ENCODE data around the gene PGBD2.
"Not testable (repeated sequence)": the region's sequence is repeated elsewhere in the genome, so short reads cannot be mapped to it uniquely, and the experiment has no call there.

Gene PGBD2

GRCh38 chr1:248925859-248926258 is 19.8 kb downstream of the PGBD2 start:
- DNase-seq (ENCODE audit: low read depth): not testable (repeated sequence)

GRCh38 chr1:248926401-248927182 is 20.6 kb downstream of the PGBD2 start:
- DNase-seq (ENCODE audit: low read depth): no peak

- DNase-seq (ENCODE audit: low read depth): not testable (repeated sequence)
Observed at GRCh38 chr1:248927283-248927682, 21.2 kb downstream of the PGBD2 start.

- not testable (repeated sequence) for DNase-seq (ENCODE audit: low read depth)
Observed at GRCh38 chr1:248928122-248928521, 22.1 kb downstream of the PGBD2 start.

- DNase-seq (ENCODE audit: low read depth): not testable (repeated sequence)
Observed at GRCh38 chr1:248930037-248930436, 24.0 kb downstream of the PGBD2 start.

- DNase-seq (ENCODE audit: low read depth): not testable (repeated sequence)
Observed at GRCh38 chr1:248938173-248938809, 32.3 kb downstream of the PGBD2 start.

- not testable (repeated sequence) for DNase-seq (ENCODE audit: low read depth)
Observed at GRCh38 chr1:248944134-248944999, 38.3 kb downstream of the PGBD2 start.

GRCh38 chr1:248945000-248945423 is 39.0 kb downstream of the PGBD2 start:
- DNase-seq (ENCODE audit: low read depth): not testable (repeated sequence)

GRCh38 chr1:248945453-248945852 is 39.4 kb downstream of the PGBD2 start:
- DNase-seq (ENCODE audit: low read depth): not testable (repeated sequence)

- not testable (repeated sequence) for DNase-seq (ENCODE audit: low read depth)
Observed at GRCh38 chr1:248945856-248946416, 39.9 kb downstream of the PGBD2 start.
